SJCRH30 (cell line): ENCODE results near the gene GLB1L2. TPM values are rescaled to one million over a fixed set of nuclear protein-coding genes. Genes with fewer than 3 reads are reported as not detected.
"Not testable (repeated sequence)": the region's sequence is repeated elsewhere in the genome, so short reads cannot be mapped to it uniquely, and the experiment has no call there.

Experiments
- DNase-seq, 2 experiments: peaks; one replicate each; pipeline ENCODE4 v3.0.0-alpha.2; 2015 to 2020
- H3K27ac ChIP-seq: fragments of 250-450 bp; sonication (Bioruptor Pico); 2 replicates; pipeline ENCODE4 v1.5.1; 2020; ENCODE audit warnings: mild to moderate bottlenecking, moderate library complexity
- H3K27me3 ChIP-seq: fragments of 250-450 bp; sonication (Bioruptor Pico); 2 replicates; pipeline ENCODE4 v1.5.1; 2020; ENCODE audit warnings: mild to moderate bottlenecking, moderate library complexity
- H3K36me3 ChIP-seq: fragments of 250-450 bp; sonication (Bioruptor Pico); 2 replicates; pipeline ENCODE4 v1.5.1; 2020; ENCODE audit warnings: mild to moderate bottlenecking, moderate library complexity
- H3K4me1 ChIP-seq: fragments of 250-450 bp; sonication (Bioruptor Pico); 2 replicates; pipeline ENCODE4 v1.5.1; 2020; ENCODE audit warnings: mild to moderate bottlenecking, moderate library complexity
- H3K4me3 ChIP-seq: fragments of 250-450 bp; sonication (Bioruptor Pico); 2 replicates; pipeline ENCODE4 v1.5.1; 2020; ENCODE audit warnings: mild to moderate bottlenecking, moderate library complexity
- H3K9me3 ChIP-seq: fragments of 250-450 bp; sonication (Bioruptor Pico); replicated peaks from 2 replicates; pipeline ENCODE4 v1.5.1; 2020; ENCODE audit warnings: mild to moderate bottlenecking, moderate library complexity
- total RNA-seq: library from RNA; depleted of rRNA; stranded (reverse); fragments of >200 nt; shearing (Covaris generic); gene quantifications from 2 replicates; pipeline ENCODE4 v1.2.3, GENCODE V29; 2014; rRNA removed

The GLB1L2 gene
- not detected in 2 replicates for total RNA-seq

GRCh38 chr11:134331354-134332188 lies at the start of gene GLB1L2:
TSS of gene GLB1L2 (plus strand) at chr11:134331988. CDS start at chr11:134332062, 74 bp downstream.
- DNase-seq, result no peak
- Histone ChIP-seq H3K36me3 (no peaks in the 10 kb centered on the region), H3K4me3 (no peak within 1 kb of the TSS), H3K27ac (no peak within 1 kb of the TSS), H3K27me3 (no peaks in the 10 kb centered on the region), H3K4me1 (no peaks in the 10 kb centered on the region), H3K9me3 (no peaks in the 10 kb centered on the region)

GRCh38 chr11:134282121-134283045 lies 49.4 kb upstream of the GLB1L2 start:
- Histone ChIP-seq H3K9me3 (no peaks in the 10 kb centered on the region), H3K4me3 (no peak overlapping the region), H3K27ac (no peak overlapping the region), H3K27me3 (no peaks in the 10 kb centered on the region), H3K4me1 (no peaks in the 10 kb centered on the region), H3K36me3 (no peaks in the 10 kb centered on the region)
- DNase-seq, result no peak

- no peaks in the 10 kb centered on the region for H3K4me1 ChIP-seq
- no peaks in the 10 kb centered on the region for H3K27me3 ChIP-seq
- H3K9me3 ChIP-seq, result no peaks in the 10 kb centered on the region
- no peak for DNase-seq
- H3K27ac ChIP-seq, result no peak overlapping the region
- no peaks in the 10 kb centered on the region for H3K36me3 ChIP-seq
- H3K4me3 ChIP-seq, result no peak overlapping the region
These were observed 48.1 kb upstream of the GLB1L2 start for GRCh38 chr11:134283461-134284230.

GRCh38 chr11:134284349-134284748 lies 47.4 kb upstream of the GLB1L2 start:
- not testable (repeated sequence) for DNase-seq, H3K36me3 ChIP-seq, H3K4me1 ChIP-seq

GRCh38 chr11:134287561-134287960 lies 44.2 kb upstream of the GLB1L2 start:
- H3K9me3 ChIP-seq, result no peaks in the 10 kb centered on the region
- H3K27ac ChIP-seq, result no peak overlapping the region
- H3K27me3 ChIP-seq, result no peaks in the 10 kb centered on the region
- no peaks in the 10 kb centered on the region for H3K36me3 ChIP-seq
- no peak for DNase-seq
- no peaks in the 10 kb centered on the region for H3K4me1 ChIP-seq
- no peak overlapping the region for H3K4me3 ChIP-seq

More at GRCh38 chr11:134284349-134284748, 47.4 kb upstream of the GLB1L2 start:
- H3K27me3 ChIP-seq, H3K9me3 ChIP-seq, H3K27ac ChIP-seq, H3K4me3 ChIP-seq: not testable (repeated sequence)

- Histone ChIP-seq H3K27me3 (no peaks in the 10 kb centered on the region), H3K4me3 (no peak overlapping the region), H3K27ac (no peak overlapping the region), H3K36me3 (no peaks in the 10 kb centered on the region), H3K9me3 (no peaks in the 10 kb centered on the region), H3K4me1 (no peaks in the 10 kb centered on the region)
- DNase-seq, result no peak
These were observed 43.3 kb upstream of the GLB1L2 start for GRCh38 chr11:134288486-134288885.

- Histone ChIP-seq H3K36me3 (no peaks in the 10 kb centered on the region), H3K4me3 (no peak overlapping the region), H3K9me3 (no peaks in the 10 kb centered on the region), H3K27me3 (no peaks in the 10 kb centered on the region), H3K27ac (no peak overlapping the region), H3K4me1 (no peaks in the 10 kb centered on the region)
- no peak for DNase-seq
These were observed 42.6 kb upstream of the GLB1L2 start for GRCh38 chr11:134289167-134289566.

GRCh38 chr11:134289789-134290188 lies 42.0 kb upstream of the GLB1L2 start:
- Histone ChIP-seq H3K27me3 (no peaks in the 10 kb centered on the region), H3K36me3 (no peaks in the 10 kb centered on the region), H3K9me3 (no peaks in the 10 kb centered on the region), H3K27ac (no peak overlapping the region), H3K4me3 (no peak overlapping the region), H3K4me1 (no peaks in the 10 kb centered on the region)
- no peak for DNase-seq

- H3K27ac ChIP-seq, result no peak overlapping the region
- no peaks in the 10 kb centered on the region for H3K27me3 ChIP-seq
- H3K9me3 ChIP-seq, result no peaks in the 10 kb centered on the region
- DNase-seq, result no peak
- H3K4me3 ChIP-seq, result no peak overlapping the region
- no peaks in the 10 kb centered on the region for H3K4me1 ChIP-seq
- no peaks in the 10 kb centered on the region for H3K36me3 ChIP-seq
These were observed 41.1 kb upstream of the GLB1L2 start for GRCh38 chr11:134290646-134291045.

GRCh38 chr11:134291196-134291595 lies 40.6 kb upstream of the GLB1L2 start:
- Histone ChIP-seq H3K4me1 (no peaks in the 10 kb centered on the region), H3K9me3 (no peaks in the 10 kb centered on the region), H3K4me3 (no peak overlapping the region), H3K36me3 (no peaks in the 10 kb centered on the region), H3K27ac (no peak overlapping the region), H3K27me3 (no peaks in the 10 kb centered on the region)
- DNase-seq, result no peak

- Histone ChIP-seq H3K9me3 (no peaks in the 10 kb centered on the region), H3K36me3 (no peaks in the 10 kb centered on the region), H3K4me3 (no peak overlapping the region), H3K4me1 (no peaks in the 10 kb centered on the region), H3K27ac (no peak overlapping the region), H3K27me3 (no peaks in the 10 kb centered on the region)
- DNase-seq, result no peak
These were observed 39.1 kb upstream of the GLB1L2 start for GRCh38 chr11:134292661-134293060.

- no peak overlapping the region for H3K27ac ChIP-seq
These were observed 38.4 kb upstream of the GLB1L2 start for GRCh38 chr11:134293119-134294113.

GRCh38 chr11:134294664-134295063 lies 37.1 kb upstream of the GLB1L2 start:
- no peak for DNase-seq
- Histone ChIP-seq H3K9me3 (no peaks in the 10 kb centered on the region), H3K4me3 (no peak overlapping the region), H3K4me1 (no peaks in the 10 kb centered on the region), H3K27ac (no peak overlapping the region), H3K36me3 (no peaks in the 10 kb centered on the region), H3K27me3 (no peaks in the 10 kb centered on the region)

More at GRCh38 chr11:134293119-134294113, 38.4 kb upstream of the GLB1L2 start:
- Histone ChIP-seq H3K4me3 (no peak overlapping the region), H3K36me3 (no peaks in the 10 kb centered on the region), H3K9me3 (no peaks in the 10 kb centered on the region), H3K27me3 (no peaks in the 10 kb centered on the region), H3K4me1 (no peaks in the 10 kb centered on the region)
- DNase-seq, result no peak
